Iris pigment epithelial cell (primary cell): ENCODE results near the gene FOXI1.
"Not testable (repeated sequence)": the region's sequence is repeated elsewhere in the genome, so short reads cannot be mapped to it uniquely, and the experiment has no call there.

ENCODE experiments used
- DNase-seq: peaks from one replicate; pipeline ENCODE4 v3.0.0-alpha.2; 2011; ENCODE audit warnings: low read depth

Gene FOXI1

GRCh38 chr5:170092455-170093101 is 13.1 kb upstream of the FOXI1 start:
- DNase-seq: no peak

- DNase-seq: not testable (repeated sequence)
These were observed 11.4 kb upstream of the FOXI1 start for GRCh38 chr5:170094329-170094728.

- DNase-seq: no peak
These were observed 10.1 kb upstream of the FOXI1 start for GRCh38 chr5:170095646-170096045.

DNA sequence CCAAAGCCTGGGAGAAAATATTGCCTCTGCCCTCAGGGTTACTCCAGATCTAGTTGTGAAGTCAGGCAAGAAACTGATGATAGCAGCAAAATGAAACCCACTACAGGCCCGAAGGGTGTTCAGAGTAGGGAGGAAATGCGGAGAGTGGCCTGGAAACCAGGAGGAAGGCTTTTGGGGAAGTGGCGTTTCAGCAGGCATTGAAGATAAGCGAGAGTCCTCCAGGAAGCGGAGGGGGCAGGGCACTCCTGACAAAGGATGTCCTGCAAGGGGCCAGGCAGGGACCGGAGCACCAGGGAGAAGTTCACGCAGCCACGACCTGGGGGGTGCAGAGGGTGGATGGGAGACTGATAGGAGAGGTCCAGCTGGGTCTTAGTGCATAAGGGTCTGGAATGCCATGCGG is 7.8 kb upstream of the FOXI1 start:
- no peak for DNase-seq

- DNase-seq: peak; percentile 72
These were observed 5.4 kb upstream of the FOXI1 start for GRCh38 chr5:170100066-170100943.

DNA sequence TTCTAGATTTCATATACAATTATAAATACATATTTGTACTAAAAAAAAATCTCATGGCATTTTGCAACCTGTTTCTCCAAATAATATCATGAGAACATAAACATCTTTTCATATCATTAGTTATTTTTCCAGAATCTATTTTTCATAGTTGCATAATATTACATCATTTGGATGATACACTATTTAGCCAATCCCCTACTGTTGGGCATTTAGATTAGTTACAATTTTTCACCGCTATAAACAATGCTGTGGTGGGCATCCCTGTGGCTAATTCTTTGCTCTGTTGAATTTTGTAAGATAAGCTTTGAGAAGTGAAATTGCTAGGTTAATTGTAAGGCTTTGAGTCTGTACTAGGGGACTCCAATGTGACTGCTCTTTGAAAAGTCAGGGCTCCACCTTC is 2.2 kb upstream of the FOXI1 start:
- no peak for DNase-seq

DNA sequence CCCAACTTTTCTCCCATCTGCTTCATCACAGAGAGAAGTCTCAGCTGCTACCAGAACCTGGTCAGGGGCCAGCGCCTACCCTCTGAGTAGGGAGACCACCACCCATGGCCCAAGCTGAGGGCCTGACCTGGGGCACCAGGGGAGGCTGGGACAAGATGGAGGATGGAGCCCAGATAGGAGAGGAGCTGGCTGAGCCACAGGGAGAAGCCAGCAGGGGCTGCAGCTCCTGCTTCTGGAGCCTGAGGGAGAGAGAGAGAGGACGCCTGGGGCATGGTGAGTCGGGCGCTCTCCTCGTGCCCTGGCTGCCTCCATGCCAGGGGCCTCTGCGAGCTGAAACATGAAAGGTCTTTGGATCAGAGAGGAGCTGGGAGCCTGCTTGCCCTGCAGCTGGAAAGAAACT is 1.4 kb upstream of the FOXI1 start:
- DNase-seq: no peak

DNA sequence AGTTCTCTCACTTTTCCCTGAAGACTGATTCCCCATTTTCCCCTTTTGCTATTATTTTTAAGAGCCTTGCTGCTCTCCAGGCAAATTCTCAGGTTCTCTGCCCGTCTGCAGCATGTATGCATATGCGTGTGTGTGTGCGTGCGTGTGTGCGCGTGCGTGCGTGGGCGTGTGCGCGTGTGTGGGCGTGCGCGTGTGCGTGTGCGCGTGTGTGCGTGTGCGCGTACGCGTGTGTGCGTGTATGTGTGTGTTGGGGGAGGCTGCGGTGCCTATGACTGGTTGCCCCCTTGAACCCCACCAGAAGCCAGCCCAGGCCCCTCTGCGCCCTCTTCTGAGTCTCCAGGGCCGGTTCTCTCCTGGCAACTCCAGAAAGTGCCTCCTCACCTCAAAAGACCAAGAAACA is 987 bp upstream of the FOXI1 start:
- DNase-seq: no peak

- no peak for DNase-seq
These were observed 2.0 kb downstream of the FOXI1 start for GRCh38 chr5:170107674-170108073.

DNA sequence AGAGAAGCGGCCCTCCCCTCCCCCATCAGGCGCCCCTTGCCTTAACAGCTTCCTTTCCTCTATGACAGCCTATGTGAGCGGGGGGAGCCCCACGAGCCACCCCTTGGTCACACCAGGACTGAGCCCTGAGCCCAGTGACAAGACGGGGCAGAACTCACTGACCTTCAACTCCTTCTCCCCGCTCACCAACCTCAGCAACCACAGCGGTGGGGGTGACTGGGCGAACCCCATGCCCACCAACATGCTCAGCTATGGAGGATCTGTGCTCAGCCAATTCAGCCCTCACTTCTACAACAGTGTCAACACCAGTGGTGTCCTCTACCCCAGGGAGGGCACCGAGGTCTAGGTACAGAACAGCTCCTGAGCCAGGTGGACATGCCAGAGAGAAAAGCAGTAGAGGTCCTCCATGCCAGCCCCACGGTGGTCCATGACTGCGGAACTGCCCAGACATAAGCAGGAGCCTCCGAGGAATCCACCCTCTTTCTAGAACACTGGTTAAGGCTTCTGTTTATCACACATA is 2.6 kb downstream of the FOXI1 start:
- no peak for DNase-seq

DNA sequence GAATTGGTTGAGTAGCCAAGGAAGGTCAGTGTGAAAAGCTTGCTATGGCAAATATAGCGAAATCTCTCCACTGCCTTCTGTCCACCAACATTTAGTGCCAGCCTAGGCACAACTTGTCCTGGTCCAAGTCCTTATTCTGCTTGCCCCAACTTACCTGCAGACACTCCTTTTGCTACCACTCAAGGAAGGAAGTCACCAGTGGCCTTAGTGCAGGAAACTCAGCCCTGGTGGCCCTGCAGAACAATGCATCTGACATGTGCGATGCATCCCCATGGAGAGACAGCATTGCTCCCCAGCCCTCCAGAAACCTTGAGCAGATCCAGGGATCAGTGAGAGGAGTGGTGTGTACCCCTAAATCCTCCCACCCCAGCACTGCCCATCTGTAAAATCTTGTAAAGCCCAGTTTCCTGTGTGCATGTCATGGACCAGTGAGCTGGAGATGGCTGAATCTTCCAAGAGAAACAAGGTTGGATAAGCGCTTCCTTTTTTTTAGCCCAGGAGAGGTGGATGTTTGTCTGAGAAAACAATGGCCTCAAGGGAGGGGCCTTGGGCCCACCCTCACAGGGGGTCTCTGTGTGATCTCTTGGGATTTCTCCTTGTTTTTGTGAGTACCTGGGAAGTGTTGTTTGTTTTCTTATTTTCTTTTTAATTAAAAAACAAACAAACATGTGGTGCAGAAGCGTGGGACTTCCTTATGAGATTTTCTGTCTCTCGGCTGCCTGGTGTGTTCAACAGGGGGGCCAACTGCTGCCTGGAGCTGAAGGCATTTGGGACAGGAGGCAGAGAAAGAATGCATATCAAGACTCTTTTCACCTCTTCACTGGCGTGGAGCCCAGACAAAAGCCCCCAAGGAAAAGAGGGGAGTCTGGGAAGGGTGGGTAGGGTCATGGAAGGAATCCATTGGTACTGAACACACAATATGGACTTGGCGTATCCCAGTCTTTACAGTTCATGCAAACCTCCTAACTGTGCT is 3.6 kb downstream of the FOXI1 start:
- no peak for DNase-seq

GRCh38 chr5:170110403-170111087 is 4.8 kb downstream of the FOXI1 start:
- no peak for DNase-seq

GRCh38 chr5:170111088-170111785 is 5.5 kb downstream of the FOXI1 start:
- DNase-seq: no peak

DNA sequence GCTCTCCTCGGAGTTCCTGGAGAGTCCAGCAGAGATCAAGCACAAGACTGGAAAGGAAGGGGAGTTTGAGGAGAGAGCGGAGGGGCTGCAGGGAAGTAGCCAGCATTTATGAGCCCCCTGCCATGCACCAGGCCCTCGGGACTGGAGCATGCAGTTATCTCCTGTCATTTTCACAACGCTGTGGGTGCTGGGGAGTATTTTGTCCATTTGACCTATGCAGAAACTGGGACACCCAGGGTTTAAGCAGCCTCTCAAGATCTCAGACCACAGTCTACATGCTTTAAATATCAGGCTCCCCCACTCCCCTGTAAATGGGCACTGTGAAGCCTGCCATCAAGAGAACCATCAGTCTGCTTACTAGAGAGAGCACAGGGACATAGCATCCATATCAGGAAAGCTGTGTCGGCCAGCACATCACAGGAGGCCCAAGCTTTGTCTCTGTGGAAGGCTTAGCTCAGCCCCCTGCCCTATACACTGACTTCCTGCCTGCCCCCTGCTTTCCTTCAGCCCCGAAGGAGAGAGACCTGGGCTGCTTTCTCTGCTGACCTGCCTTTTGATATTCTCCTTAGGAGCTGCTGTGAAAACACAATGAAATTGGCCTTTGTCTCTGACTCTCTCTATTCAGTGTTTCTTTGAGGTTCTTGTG is 7.3 kb downstream of the FOXI1 start:
- DNase-seq: no peak

- DNase-seq: no peak
These were observed 7.8 kb downstream of the FOXI1 start for GRCh38 chr5:170113522-170113900.

- DNase-seq: no peak
These were observed 8.6 kb downstream of the FOXI1 start for GRCh38 chr5:170114271-170114670.

DNA sequence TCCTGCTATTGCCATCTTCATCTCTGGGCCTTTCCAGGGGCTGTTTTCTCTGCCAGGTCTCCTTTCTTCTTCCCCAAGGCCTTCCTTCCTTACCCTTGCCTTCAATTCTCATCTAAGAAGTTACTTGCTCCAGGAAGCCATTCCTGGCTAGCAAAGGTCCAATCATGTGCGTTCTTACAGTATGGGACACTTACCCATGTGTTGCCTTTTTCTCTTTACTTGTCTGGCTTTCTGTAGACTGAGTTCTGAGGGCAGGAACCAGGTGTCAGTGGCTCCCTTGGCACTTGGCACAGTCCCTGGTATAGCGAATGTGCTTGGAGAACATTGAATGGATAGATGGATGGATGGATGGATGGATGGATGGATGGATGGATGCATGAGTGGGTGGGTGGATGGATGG is 10.2 kb downstream of the FOXI1 start:
- no peak for DNase-seq

GRCh38 chr5:170117736-170118135 is 12.0 kb downstream of the FOXI1 start:
- no peak for DNase-seq

DNA sequence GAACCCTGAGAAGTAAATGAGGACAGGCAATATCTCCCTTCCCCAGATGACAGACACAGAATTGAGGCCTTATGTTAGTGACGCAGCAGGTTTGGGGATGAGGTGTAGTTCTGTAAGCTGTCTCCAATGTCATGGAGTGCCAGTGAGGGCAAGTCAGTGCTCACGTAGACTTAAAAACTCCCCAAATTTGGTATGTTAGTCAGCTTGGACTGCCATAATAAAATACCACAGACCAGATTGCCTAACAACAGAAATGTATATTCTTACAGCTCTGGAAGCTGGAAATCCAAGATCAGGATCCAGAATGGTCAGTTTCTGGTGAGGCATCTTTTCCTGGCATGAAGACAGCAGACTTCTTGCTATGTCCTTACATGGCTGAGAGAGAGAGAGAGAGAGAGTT is 14.9 kb downstream of the FOXI1 start:
- DNase-seq: peak; percentile 68

DNA sequence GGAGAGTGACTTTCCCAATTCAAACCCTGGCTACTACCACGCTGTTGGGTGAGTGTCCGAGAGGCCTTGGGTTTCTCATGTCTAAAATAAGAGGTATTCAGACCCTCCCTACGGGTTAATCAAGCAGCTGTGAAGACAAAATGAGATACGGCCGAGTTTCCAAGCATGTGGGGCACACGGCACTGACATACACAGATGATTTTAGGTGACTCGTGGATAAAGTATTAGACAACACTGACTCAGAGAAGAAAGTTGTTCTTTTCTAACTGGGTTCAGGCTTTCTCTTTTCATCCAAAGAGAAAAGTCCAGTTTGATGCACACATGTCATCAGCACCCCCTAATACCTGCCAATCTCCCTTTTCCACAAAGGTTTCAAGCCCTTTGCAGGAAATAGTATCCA is 15.6 kb downstream of the FOXI1 start:
- peak; percentile 14 for DNase-seq
